ENCODE results near the gene ARHGAP9. TPM values are rescaled to one million over a fixed set of nuclear protein-coding genes. Genes with fewer than 3 reads are reported as not detected.
"Not testable (repeated sequence)": the region's sequence is repeated elsewhere in the genome, so short reads cannot be mapped to it uniquely, and the experiment has no call there.

Gene ARHGAP9
- total RNA-seq, 1 donor from 2014 or later: 2.9 TPM

DNA sequence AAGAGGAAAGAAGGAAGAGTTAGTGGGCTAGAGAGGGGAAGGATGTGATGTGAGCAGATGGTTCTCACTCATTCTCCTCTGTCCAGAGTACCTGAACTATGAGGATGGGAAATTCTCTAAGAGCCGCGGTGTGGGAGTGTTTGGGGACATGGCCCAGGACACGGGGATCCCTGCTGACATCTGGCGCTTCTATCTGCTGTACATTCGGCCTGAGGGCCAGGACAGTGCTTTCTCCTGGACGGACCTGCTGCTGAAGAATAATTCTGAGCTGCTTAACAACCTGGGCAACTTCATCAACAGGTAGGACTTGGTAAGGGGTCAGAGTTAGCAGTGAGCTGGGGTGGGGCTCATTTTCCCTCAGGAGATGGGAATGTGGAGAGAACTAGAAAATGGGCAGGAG, 33.0 kb upstream of the ARHGAP9 start:
- Mint-ChIP-seq H3K4me1 (ENCODE audit: low read depth) (peaks cover 16% of the 10 kb centered on the region), H3K36me3 (ENCODE audit: low read depth) (peaks cover 50% of the 10 kb centered on the region), H3K4me3 (ENCODE audit: unreplicated experiment) (no peak overlapping the region), H3K27me3 (ENCODE audit: low read depth) (no peaks in the 10 kb centered on the region), H3K9me3 (ENCODE audit: low read depth) (no peaks in the 10 kb centered on the region), H3K27ac (ENCODE audit: unreplicated experiment) (no peak overlapping the region)
- TF ChIP-seq, protein P1, sequence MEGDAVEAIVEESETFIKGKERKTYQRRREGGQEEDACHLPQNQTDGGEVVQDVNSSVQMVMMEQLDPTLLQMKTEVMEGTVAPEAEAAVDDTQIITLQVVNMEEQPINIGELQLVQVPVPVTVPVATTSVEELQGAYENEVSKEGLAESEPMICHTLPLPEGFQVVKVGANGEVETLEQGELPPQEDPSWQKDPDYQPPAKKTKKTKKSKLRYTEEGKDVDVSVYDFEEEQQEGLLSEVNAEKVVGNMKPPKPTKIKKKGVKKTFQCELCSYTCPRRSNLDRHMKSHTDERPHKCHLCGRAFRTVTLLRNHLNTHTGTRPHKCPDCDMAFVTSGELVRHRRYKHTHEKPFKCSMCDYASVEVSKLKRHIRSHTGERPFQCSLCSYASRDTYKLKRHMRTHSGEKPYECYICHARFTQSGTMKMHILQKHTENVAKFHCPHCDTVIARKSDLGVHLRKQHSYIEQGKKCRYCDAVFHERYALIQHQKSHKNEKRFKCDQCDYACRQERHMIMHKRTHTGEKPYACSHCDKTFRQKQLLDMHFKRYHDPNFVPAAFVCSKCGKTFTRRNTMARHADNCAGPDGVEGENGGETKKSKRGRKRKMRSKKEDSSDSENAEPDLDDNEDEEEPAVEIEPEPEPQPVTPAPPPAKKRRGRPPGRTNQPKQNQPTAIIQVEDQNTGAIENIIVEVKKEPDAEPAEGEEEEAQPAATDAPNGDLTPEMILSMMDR (IDR thresholded peaks at IDR 0.05): no peak
- no peak for DNase-seq (ENCODE audit: low spot score)

DNA sequence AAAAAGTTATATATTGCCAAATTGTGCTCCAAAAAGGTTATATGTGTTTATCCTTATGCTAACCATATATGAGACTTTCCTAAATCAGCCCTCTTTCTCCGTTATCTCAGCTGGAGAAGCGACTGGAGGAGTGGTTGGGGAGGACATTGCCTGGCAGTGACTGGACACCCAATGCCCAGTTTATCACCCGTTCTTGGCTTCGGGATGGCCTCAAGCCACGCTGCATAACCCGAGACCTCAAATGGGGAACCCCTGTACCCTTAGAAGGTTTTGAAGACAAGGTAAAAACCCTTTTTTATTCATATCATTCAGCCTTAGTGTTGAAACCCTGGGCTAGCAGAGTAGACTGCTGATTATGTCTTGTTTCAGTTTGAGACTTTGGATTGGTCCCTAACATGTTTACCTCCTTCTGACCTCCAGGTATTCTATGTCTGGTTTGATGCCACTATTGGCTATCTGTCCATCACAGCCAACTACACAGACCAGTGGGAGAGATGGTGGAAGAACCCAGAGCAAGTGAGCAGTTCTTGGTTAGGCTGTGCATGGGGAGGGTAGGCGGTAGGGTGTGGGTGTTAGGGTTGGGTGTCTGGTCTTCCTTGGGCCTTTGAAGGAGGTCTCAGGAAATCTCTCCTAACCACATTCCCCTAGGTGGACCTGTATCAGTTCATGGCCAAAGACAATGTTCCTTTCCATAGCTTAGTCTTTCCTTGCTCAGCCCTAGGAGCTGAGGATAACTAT, 32.1 kb upstream of the ARHGAP9 start:
- no peak overlapping the region for H3K4me3 Mint-ChIP-seq (ENCODE audit: unreplicated experiment)
- no peaks in the 10 kb centered on the region for H3K27me3 Mint-ChIP-seq (ENCODE audit: low read depth)
- TF ChIP-seq, protein P1 (IDR thresholded peaks at IDR 0.05): no peak
- H3K9me3 Mint-ChIP-seq (ENCODE audit: low read depth): no peaks in the 10 kb centered on the region
- no peak for DNase-seq (ENCODE audit: low spot score)
- no peak overlapping the region for H3K27ac Mint-ChIP-seq (ENCODE audit: unreplicated experiment)
- H3K36me3 Mint-ChIP-seq (ENCODE audit: low read depth): peaks cover 41% of the 10 kb centered on the region
- H3K4me1 Mint-ChIP-seq (ENCODE audit: low read depth): peaks cover 7% of the 10 kb centered on the region

DNA sequence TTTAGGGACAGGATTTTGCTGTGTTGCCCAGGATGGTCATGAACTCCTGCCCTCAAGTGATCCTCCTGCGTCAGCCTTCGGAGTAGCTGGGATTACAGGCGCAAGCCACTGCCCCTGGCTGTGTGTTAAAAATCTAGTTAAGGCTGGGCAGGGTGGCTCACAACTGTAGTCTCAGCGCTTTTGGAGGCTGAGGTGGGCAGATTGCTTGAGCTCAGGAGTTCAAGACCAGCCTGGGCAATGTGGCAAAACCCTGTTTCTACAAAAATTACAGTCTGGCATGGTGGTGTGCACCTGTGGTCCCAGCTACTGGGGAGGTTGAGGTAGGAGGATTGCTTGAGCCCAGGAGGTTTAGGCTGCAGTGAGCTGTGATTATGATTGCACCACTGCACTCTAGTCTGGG, 31.5 kb upstream of the ARHGAP9 start:
- TF ChIP-seq, protein P1 (IDR thresholded peaks at IDR 0.05): no peak
- Mint-ChIP-seq H3K4me3 (ENCODE audit: unreplicated experiment) (no peak overlapping the region), H3K4me1 (ENCODE audit: low read depth) (peaks cover 3% of the 10 kb centered on the region), H3K9me3 (ENCODE audit: low read depth) (no peaks in the 10 kb centered on the region), H3K27me3 (ENCODE audit: low read depth) (no peaks in the 10 kb centered on the region), H3K27ac (ENCODE audit: unreplicated experiment) (no peak overlapping the region), H3K36me3 (ENCODE audit: low read depth) (peaks cover 39% of the 10 kb centered on the region)
- no peak for DNase-seq (ENCODE audit: low spot score)

DNA sequence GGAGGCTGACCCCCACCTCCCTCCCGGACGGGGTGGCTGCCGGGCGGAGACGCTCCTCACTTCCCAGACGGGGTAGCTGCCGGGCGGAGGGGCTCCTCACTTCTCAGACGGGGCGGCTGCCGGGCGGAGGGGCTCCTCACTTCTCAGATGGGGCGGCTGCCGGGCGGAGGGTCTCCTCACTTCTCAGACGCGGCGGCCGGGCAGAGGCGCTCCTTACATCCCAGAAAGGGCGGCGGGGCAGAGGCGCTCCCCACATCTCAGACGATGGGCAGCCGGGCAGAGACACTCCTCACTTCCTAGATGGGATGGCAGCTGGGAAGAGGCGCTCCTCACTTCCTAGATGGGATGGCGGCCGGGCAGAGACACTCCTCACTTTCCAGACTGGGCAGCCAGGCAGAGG, 28.1 kb upstream of the ARHGAP9 start:
- peak; percentile 40 for DNase-seq (ENCODE audit: low spot score)
- H3K36me3 Mint-ChIP-seq (ENCODE audit: low read depth): peaks cover 27% of the 10 kb centered on the region
- H3K4me3 Mint-ChIP-seq (ENCODE audit: unreplicated experiment); H3K9me3 Mint-ChIP-seq (ENCODE audit: low read depth); H3K27ac Mint-ChIP-seq (ENCODE audit: unreplicated experiment); H3K4me1 Mint-ChIP-seq (ENCODE audit: low read depth); H3K27me3 Mint-ChIP-seq (ENCODE audit: low read depth): not testable (repeated sequence)

DNA sequence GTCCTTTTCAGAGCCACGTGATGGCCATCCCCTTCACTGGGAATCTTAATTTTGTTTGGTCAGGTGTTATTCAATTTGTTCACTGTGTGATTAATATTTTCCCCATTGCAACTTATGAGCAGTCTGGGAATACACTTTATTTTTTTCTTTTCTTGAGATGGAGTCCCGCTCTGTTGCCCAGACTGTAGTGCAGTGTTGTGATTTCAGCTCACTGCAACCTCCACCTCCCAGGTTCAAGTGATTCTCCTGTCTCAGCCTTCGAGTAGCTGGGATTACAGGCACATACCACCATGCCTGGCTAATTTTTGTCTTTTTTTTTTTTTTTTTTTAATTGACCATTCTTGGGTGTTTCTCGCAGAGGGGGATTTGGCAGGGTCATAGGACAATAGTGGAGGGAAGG, 26.9 kb upstream of the ARHGAP9 start:
- peaks cover 22% of the 10 kb centered on the region for H3K36me3 Mint-ChIP-seq (ENCODE audit: low read depth)
- H3K4me3 Mint-ChIP-seq (ENCODE audit: unreplicated experiment); H3K4me1 Mint-ChIP-seq (ENCODE audit: low read depth); H3K9me3 Mint-ChIP-seq (ENCODE audit: low read depth); H3K27me3 Mint-ChIP-seq (ENCODE audit: low read depth); H3K27ac Mint-ChIP-seq (ENCODE audit: unreplicated experiment): not testable (repeated sequence)
- DNase-seq (ENCODE audit: low spot score): peak; percentile 4

DNA sequence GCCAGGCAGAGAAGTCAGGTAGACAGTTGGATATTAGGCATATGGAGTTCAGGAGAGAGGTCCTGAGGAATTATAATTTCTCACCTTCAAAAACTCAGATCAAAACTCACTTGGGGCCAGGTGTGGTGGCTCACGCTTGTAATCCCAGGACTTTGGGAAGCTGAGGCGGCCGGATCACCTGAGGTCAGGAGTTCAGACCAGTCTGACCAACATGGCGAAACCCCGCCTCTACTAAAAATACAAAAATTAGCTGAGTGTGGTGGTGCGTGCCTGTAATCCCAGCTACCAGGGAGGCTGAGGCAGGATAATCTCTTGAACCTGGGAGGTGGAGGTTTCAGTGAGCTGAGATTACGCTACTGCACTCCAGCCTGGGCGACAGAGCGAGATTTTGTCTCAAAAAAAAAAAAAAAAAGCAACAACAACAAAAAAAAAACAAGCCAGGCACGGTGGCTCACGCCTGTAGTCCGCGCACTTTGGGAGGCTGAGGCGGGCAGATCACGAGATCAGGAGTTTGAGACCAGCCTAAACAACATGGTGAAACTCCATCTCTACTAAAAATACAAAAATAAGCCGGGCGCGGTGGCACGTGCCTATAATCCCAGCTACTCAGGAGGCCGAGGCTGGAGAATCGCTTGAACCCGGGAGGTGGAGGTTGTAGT, 22.8 kb upstream of the ARHGAP9 start:
- not testable (repeated sequence) for H3K9me3 Mint-ChIP-seq (ENCODE audit: low read depth); H3K4me3 Mint-ChIP-seq (ENCODE audit: unreplicated experiment); H3K27ac Mint-ChIP-seq (ENCODE audit: unreplicated experiment); H3K27me3 Mint-ChIP-seq (ENCODE audit: low read depth); H3K4me1 Mint-ChIP-seq (ENCODE audit: low read depth)
- peak; percentile 35 for DNase-seq (ENCODE audit: low spot score)
- peaks cover 44% of the 10 kb centered on the region for H3K36me3 Mint-ChIP-seq (ENCODE audit: low read depth)

Measured in chondrocyte (in vitro differentiated cells).